ENCODE results near the gene ZNF248. TPM values are rescaled to one million over a fixed set of nuclear protein-coding genes. Genes with fewer than 3 reads are reported as not detected.

Gene ZNF248
- total RNA-seq, 1 donor from 2014 or later: 0.75 TPM

GRCh38 chr10:37844644-37845043, 12.8 kb downstream of the ZNF248 start:
- TF ChIP-seq, protein P1, sequence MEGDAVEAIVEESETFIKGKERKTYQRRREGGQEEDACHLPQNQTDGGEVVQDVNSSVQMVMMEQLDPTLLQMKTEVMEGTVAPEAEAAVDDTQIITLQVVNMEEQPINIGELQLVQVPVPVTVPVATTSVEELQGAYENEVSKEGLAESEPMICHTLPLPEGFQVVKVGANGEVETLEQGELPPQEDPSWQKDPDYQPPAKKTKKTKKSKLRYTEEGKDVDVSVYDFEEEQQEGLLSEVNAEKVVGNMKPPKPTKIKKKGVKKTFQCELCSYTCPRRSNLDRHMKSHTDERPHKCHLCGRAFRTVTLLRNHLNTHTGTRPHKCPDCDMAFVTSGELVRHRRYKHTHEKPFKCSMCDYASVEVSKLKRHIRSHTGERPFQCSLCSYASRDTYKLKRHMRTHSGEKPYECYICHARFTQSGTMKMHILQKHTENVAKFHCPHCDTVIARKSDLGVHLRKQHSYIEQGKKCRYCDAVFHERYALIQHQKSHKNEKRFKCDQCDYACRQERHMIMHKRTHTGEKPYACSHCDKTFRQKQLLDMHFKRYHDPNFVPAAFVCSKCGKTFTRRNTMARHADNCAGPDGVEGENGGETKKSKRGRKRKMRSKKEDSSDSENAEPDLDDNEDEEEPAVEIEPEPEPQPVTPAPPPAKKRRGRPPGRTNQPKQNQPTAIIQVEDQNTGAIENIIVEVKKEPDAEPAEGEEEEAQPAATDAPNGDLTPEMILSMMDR (IDR thresholded peaks at IDR 0.05; ENCODE audit: insufficient read depth, low read depth, low read length): no peak
- no peak for TF ChIP-seq EZH2 (IDR thresholded peaks at IDR 0.05; ENCODE audit: insufficient read depth, low read length)
- FAIRE-seq (no peak), DNase-seq (ENCODE audit: low read depth) (no peak)
- no peaks in the 10 kb centered on the region for H3K36me3 Mint-ChIP-seq (ENCODE audit: low read depth, unreplicated experiment)
- peaks cover 5% of the 10 kb centered on the region for H3K9me3 Mint-ChIP-seq (ENCODE audit: unreplicated experiment)
- Histone ChIP-seq H2AFZ (ENCODE audit: low read depth, low read length) (no peak overlapping the region), H3K27ac (ENCODE audit: low read depth, low read length) (no peak overlapping the region), H3K4me2 (ENCODE audit: low read length) (no peak overlapping the region), H3K4me1 (ENCODE audit: insufficient read depth, low read length) (no peaks in the 10 kb centered on the region), H4K20me1 (ENCODE audit: insufficient read depth, low read length) (peaks cover 3% of the 10 kb centered on the region), H3K36me3 (ENCODE audit: insufficient read depth, low read length) (no peaks in the 10 kb centered on the region), H3K9me3 (ENCODE audit: insufficient read depth, low read depth, low read length) (no peaks in the 10 kb centered on the region), H3K27me3 (ENCODE audit: insufficient read depth, low read length) (no peaks in the 10 kb centered on the region), H3K9ac (ENCODE audit: low read length) (no peak overlapping the region), H3K4me3 (ENCODE audit: insufficient read depth, low read depth, low read length) (no peak overlapping the region), H3K79me2 (ENCODE audit: insufficient read depth, low read length) (peaks cover 15% of the 10 kb centered on the region)
- H3K4me1 Mint-ChIP-seq (ENCODE audit: low read depth, unreplicated experiment): no peaks in the 10 kb centered on the region
- H3K27me3 Mint-ChIP-seq (ENCODE audit: low read depth, unreplicated experiment): no peaks in the 10 kb centered on the region
- H3K27ac Mint-ChIP-seq (ENCODE audit: unreplicated experiment): no peak overlapping the region
- no peak overlapping the region for H3K4me3 Mint-ChIP-seq (ENCODE audit: unreplicated experiment)

GRCh38 chr10:37839243-37839642, 18.2 kb downstream of the ZNF248 start:
- H3K79me2 ChIP-seq (ENCODE audit: insufficient read depth, low read length): peaks cover 4% of the 10 kb centered on the region
- H3K9me3 ChIP-seq (ENCODE audit: insufficient read depth, low read depth, low read length): no peaks in the 10 kb centered on the region
- H3K4me3 ChIP-seq (ENCODE audit: insufficient read depth, low read depth, low read length): no peak overlapping the region
- Mint-ChIP-seq H3K27me3 (ENCODE audit: low read depth, unreplicated experiment) (no peaks in the 10 kb centered on the region), H3K27ac (ENCODE audit: unreplicated experiment) (no peak overlapping the region), H3K4me3 (ENCODE audit: unreplicated experiment) (no peak overlapping the region), H3K4me1 (ENCODE audit: low read depth, unreplicated experiment) (no peaks in the 10 kb centered on the region), H3K36me3 (ENCODE audit: low read depth, unreplicated experiment) (no peaks in the 10 kb centered on the region), H3K9me3 (ENCODE audit: unreplicated experiment) (peaks cover 7% of the 10 kb centered on the region)
- FAIRE-seq (no peak), DNase-seq (ENCODE audit: low read depth) (no peak)
- no peak overlapping the region for H3K4me2 ChIP-seq (ENCODE audit: low read length)
- no peak for TF ChIP-seq EZH2 (IDR thresholded peaks at IDR 0.05; ENCODE audit: insufficient read depth, low read length)
- TF ChIP-seq, protein P1 (IDR thresholded peaks at IDR 0.05; ENCODE audit: insufficient read depth, low read depth, low read length): no peak
- H3K27me3 ChIP-seq (ENCODE audit: insufficient read depth, low read length): no peaks in the 10 kb centered on the region
- no peaks in the 10 kb centered on the region for H3K36me3 ChIP-seq (ENCODE audit: insufficient read depth, low read length)
- no peaks in the 10 kb centered on the region for H3K4me1 ChIP-seq (ENCODE audit: insufficient read depth, low read length)
- no peak overlapping the region for H2AFZ ChIP-seq (ENCODE audit: low read depth, low read length)
- H4K20me1 ChIP-seq (ENCODE audit: insufficient read depth, low read length): no peaks in the 10 kb centered on the region
- no peak overlapping the region for H3K27ac ChIP-seq (ENCODE audit: low read depth, low read length)
- no peak overlapping the region for H3K9ac ChIP-seq (ENCODE audit: low read length)

DNA sequence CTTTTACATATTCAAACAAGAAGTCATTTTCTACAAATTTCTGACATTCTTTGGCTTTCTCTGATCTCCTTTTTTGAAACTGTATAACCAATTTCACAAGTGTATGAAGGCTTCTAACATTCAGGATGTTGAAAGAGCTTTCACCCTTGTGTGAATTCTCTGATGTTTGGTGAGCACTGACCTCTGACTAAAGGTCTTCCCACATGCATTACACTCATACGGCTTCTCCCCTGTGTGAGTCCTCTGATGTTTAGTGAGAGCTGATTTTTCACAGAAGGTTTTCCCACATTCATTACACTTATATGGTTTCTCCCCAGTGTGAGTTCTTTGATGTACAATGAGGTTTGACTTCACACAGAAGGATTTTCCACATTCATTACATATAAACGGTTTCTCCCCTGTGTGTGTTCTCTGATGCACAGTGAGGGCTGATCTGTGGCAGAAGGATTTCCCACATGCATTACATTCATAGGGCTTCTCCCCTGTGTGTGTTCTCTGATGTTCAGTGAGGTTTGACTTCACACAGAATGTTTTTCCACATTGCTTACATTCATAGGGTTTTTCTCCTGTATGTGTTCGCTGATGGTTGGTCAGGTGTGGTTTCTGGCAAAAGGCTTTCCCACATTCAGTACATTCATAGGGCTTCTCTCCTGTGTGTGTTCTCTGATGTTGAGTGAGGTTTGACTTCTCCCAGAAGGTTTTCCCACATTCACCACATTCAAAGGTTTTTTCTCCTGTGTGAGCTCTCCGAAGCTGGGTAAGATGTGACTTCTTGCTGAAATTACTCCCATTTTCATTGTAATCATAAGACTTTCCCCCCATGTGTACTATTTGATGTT, 25.7 kb downstream of the ZNF248 start:
- Mint-ChIP-seq H3K9me3 (ENCODE audit: unreplicated experiment) (peaks cover 23% of the 10 kb centered on the region), H3K27ac (ENCODE audit: unreplicated experiment) (no peak overlapping the region), H3K4me1 (ENCODE audit: low read depth, unreplicated experiment) (no peaks in the 10 kb centered on the region), H3K4me3 (ENCODE audit: unreplicated experiment) (no peak overlapping the region), H3K27me3 (ENCODE audit: low read depth, unreplicated experiment) (no peaks in the 10 kb centered on the region), H3K36me3 (ENCODE audit: low read depth, unreplicated experiment) (no peaks in the 10 kb centered on the region)
- no peak overlapping the region for H3K9ac ChIP-seq (ENCODE audit: low read length)
- no peak overlapping the region for H2AFZ ChIP-seq (ENCODE audit: low read depth, low read length)
- H3K27me3 ChIP-seq (ENCODE audit: insufficient read depth, low read length): no peaks in the 10 kb centered on the region
- H3K79me2 ChIP-seq (ENCODE audit: insufficient read depth, low read length): no peaks in the 10 kb centered on the region
- H4K20me1 ChIP-seq (ENCODE audit: insufficient read depth, low read length): no peaks in the 10 kb centered on the region
- H3K36me3 ChIP-seq (ENCODE audit: insufficient read depth, low read length): peaks cover 38% of the 10 kb centered on the region
- no peak overlapping the region for H3K4me3 ChIP-seq (ENCODE audit: insufficient read depth, low read depth, low read length)
- no peaks in the 10 kb centered on the region for H3K4me1 ChIP-seq (ENCODE audit: insufficient read depth, low read length)
- no peak overlapping the region for H3K4me2 ChIP-seq (ENCODE audit: low read length)
- TF ChIP-seq EZH2 (IDR thresholded peaks at IDR 0.05; ENCODE audit: insufficient read depth, low read length): no peak
- TF ChIP-seq, protein P1 (IDR thresholded peaks at IDR 0.05; ENCODE audit: insufficient read depth, low read depth, low read length): no peak
- no peak for DNase-seq (ENCODE audit: low read depth)
- peak; percentile 23 for FAIRE-seq
- H3K27ac ChIP-seq (ENCODE audit: low read depth, low read length): no peak overlapping the region
- peaks cover 33% of the 10 kb centered on the region for H3K9me3 ChIP-seq (ENCODE audit: insufficient read depth, low read depth, low read length)

Data from astrocyte (in vitro differentiated cells and primary cell).